Measurements from ENCODE around the gene ACVRL1. TPM values are rescaled to one million over a fixed set of nuclear protein-coding genes. Genes with fewer than 3 reads are reported as not detected.

Gene ACVRL1
- total and polyA plus RNA-seq, 9 of the 15 experiments (the other 6 are each of a cell fraction or from before 2014, with no cell fraction given), result 0.07 to 1.4 (median 0.30) TPM

DNA sequence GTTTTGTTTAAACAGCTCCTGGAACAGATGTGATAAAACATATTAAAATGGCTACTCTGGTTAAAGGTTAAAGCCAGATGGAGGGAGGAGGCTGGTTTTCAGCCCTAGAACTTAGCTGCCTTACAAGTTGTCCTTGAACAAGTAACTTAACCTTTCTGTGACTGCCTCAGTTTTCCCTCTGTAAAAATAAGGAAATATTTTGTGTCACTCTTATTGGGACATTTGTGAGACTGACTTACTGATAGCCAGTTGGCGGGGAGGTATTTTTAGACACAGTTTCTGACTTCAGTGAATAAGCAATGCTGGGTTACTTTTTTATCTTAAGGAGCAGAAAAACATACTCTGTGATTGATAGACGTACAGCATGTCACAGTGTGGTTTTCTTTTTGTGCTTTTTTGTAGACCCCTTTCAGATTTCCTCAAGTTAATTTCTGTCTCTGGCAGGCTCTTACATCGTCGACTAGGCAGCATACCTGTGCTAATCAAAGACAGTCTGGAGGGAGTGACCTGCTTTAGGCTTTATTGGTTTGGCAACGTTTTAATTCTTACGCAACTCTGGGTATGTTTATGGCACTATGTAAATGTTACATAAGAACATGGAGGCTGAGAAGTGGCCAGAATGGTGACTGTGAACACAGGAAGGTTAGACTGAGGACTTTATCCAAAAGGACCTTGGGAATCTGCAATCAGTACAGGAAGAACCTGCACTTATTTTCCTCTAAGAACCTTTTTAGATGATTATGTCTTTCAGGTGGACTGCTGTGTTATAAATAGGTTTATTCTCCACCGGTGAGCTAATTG, 47.5 kb downstream of the ACVRL1 start (continued):
- TF ChIP-seq ZNF449 (CRISPR knock-in tag; IDR thresholded peaks at IDR 0.05) (no peak), BACH1 (tag; IDR thresholded peaks at IDR 0.05) (no peak), PURB (CRISPR knock-in tag; IDR thresholded peaks at IDR 0.05; ENCODE audit: low read depth) (no peak), TAL1 (IDR thresholded peaks at IDR 0.05) (peak; percentile 82), ELF4 (CRISPR knock-in tag; IDR thresholded peaks at IDR 0.05) (no peak), OTX1 (CRISPR knock-in tag; IDR thresholded peaks at IDR 0.05) (no peak), FOXM1 (IDR thresholded peaks at IDR 0.05; ENCODE audit: low read depth) (peak; percentile 48; the same call in 1 of the 2 replicates), FOXM1 (CRISPR knock-in tag; IDR thresholded peaks at IDR 0.05; ENCODE audit: low read depth) (no peak), JUND (IDR thresholded peaks at IDR 0.05; ENCODE audit: borderline replicate concordance, low read depth, low read length) (peak; percentile 53; the same call in 1 of the 2 replicates), JUND (tag; IDR thresholded peaks at IDR 0.05; ENCODE audit: borderline replicate concordance, low read depth, low read length) (no peak), CHD2 (IDR thresholded peaks at IDR 0.05; ENCODE audit: low read depth, low read length) (no peak), ZFP1 (CRISPR knock-in tag; IDR thresholded peaks at IDR 0.05) (no peak), ZC3H4 (CRISPR knock-in tag; IDR thresholded peaks at IDR 0.05; ENCODE audit: borderline replicate concordance) (no peak), ZNF12 (CRISPR knock-in tag; IDR thresholded peaks at IDR 0.05) (no peak)
- TF ChIP-seq, protein P1, sequence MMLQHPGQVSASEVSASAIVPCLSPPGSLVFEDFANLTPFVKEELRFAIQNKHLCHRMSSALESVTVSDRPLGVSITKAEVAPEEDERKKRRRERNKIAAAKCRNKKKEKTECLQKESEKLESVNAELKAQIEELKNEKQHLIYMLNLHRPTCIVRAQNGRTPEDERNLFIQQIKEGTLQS (IDR thresholded peaks at IDR 0.05), result 0 out of 2 replicates have a peak, but pooled peaks have one; percentile 17
- TF ChIP-seq, protein P1 (CRISPR knock-in tag; conservative IDR thresholded peaks at IDR 0.05), result no peak
- TF ChIP-seq, protein P2, sequence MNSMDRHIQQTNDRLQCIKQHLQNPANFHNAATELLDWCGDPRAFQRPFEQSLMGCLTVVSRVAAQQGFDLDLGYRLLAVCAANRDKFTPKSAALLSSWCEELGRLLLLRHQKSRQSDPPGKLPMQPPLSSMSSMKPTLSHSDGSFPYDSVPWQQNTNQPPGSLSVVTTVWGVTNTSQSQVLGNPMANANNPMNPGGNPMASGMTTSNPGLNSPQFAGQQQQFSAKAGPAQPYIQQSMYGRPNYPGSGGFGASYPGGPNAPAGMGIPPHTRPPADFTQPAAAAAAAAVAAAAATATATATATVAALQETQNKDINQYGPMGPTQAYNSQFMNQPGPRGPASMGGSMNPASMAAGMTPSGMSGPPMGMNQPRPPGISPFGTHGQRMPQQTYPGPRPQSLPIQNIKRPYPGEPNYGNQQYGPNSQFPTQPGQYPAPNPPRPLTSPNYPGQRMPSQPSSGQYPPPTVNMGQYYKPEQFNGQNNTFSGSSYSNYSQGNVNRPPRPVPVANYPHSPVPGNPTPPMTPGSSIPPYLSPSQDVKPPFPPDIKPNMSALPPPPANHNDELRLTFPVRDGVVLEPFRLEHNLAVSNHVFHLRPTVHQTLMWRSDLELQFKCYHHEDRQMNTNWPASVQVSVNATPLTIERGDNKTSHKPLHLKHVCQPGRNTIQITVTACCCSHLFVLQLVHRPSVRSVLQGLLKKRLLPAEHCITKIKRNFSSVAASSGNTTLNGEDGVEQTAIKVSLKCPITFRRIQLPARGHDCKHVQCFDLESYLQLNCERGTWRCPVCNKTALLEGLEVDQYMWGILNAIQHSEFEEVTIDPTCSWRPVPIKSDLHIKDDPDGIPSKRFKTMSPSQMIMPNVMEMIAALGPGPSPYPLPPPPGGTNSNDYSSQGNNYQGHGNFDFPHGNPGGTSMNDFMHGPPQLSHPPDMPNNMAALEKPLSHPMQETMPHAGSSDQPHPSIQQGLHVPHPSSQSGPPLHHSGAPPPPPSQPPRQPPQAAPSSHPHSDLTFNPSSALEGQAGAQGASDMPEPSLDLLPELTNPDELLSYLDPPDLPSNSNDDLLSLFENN (IDR thresholded peaks at IDR 0.05; ENCODE audit: low read depth in 2 of 2, low read length in 2 of 2), result no peak
- TF ChIP-seq, protein P3, sequence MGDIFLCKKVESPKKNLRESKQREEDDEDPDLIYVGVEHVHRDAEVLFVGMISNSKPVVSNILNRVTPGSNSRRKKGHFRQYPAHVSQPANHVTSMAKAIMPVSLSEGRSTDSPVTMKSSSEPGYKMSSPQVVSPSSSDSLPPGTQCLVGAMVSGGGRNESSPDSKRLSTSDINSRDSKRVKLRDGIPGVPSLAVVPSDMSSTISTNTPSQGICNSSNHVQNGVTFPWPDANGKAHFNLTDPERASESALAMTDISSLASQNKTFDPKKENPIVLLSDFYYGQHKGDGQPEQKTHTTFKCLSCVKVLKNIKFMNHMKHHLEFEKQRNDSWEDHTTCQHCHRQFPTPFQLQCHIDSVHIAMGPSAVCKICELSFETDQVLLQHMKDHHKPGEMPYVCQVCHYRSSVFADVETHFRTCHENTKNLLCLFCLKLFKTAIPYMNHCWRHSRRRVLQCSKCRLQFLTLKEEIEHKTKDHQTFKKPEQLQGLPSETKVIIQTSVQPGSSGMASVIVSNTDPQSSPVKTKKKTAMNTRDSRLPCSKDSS (IDR thresholded peaks at IDR 0.05; ENCODE audit: low read depth, partially characterized antibody), result no peak
